K562 (cell line): ENCODE results near the gene DHX58. TPM values are rescaled to one million over a fixed set of nuclear protein-coding genes. Genes with fewer than 3 reads are reported as not detected.

Experiments used
- DPF2 ChIP-seq: fragments of 450-650 bp; IDR thresholded peaks from 2 replicates; pipeline ENCODE4 v1.6.1; 2016
- KDM1A ChIP-seq, 2 experiments: fragments of 450-650 bp; IDR thresholded peaks; 2 replicates each; pipeline ENCODE4 v1.6.1; 2016; ENCODE audit warnings: mild to moderate bottlenecking in 2 of 2
- MCM5 ChIP-seq: fragments of 450-650 bp; IDR thresholded peaks from 2 replicates; pipeline ENCODE4 v1.6.1; 2016; ENCODE audit warnings: low read depth
- NCOR1 ChIP-seq: fragments of 450-650 bp; IDR thresholded peaks from 2 replicates; pipeline ENCODE4 v1.6.1; 2016; ENCODE audit warnings: mild to moderate bottlenecking, moderate library complexity
- NFRKB ChIP-seq: fragments of 450-650 bp; IDR thresholded peaks from 2 replicates; pipeline ENCODE4 v1.6.1; 2016; ENCODE audit warnings: low read depth
- NRF1 ChIP-seq, 2 experiments: fragments of 450-650 bp; IDR thresholded peaks in 1 of 2; conservative IDR thresholded peaks in 1 of 2; 2 replicates each; pipeline ENCODE4 v1.6.1; 2014; ENCODE audit warnings: mild to moderate bottlenecking in 2 of 2
- PYGO2 ChIP-seq: fragments of 450-650 bp; IDR thresholded peaks from 2 replicates; pipeline ENCODE4 v1.6.1; 2016; ENCODE audit warnings: mild to moderate bottlenecking, missing genetic modification characterization, moderate library complexity, missing compliant biosample characterization
- SRSF7 ChIP-seq: fragments of 200-400 bp; formaldehyde crosslinking; optimal IDR thresholded peaks from 2 replicates; pipeline ENCODE3; 2017; ENCODE audit warnings: mild to moderate bottlenecking, low read depth, low read length
- TCF3 ChIP-seq: sonication (generic); formaldehyde crosslinking; IDR thresholded peaks from 2 replicates; pipeline ENCODE4 v1.4.0; 2020; ENCODE audit warnings: mild to moderate bottlenecking, missing genetic modification reagents
- TEAD4 ChIP-seq, 2 experiments: sonication (generic) in 1 of 2; formaldehyde crosslinking in 1 of 2; IDR thresholded peaks; 2 replicates each; pipeline versions ENCODE4 v1.6.1 to v1.8.0; 2012 to 2022; ENCODE audit warnings: borderline replicate concordance in 1 of 2, inconsistent platforms in 1 of 2, low read length in 1 of 2, mild to moderate bottlenecking in 1 of 2, missing genetic modification reagents in 1 of 2
- ZNF124 ChIP-seq: sonication (generic); formaldehyde crosslinking; IDR thresholded peaks from 2 replicates; pipeline ENCODE4 v1.8.1; 2022; ENCODE audit warnings: missing genetic modification reagents
- polyA plus RNA-seq, 8 experiments: library from polyadenylated mRNA; depleted of rRNA in 4 of 8; stranded (reverse) in 5 of 8; unstranded in 3 of 8; fragments of >200 nt; fragmentation: Nextera tagmentation in 2 of 8; fragmentation: Illumina TruSeq in 1 of 8; extraction: Ambion mirVana in 2 of 8; extraction: Trizol in 1 of 8; gene quantifications; 2 replicates each; pipeline versions ENCODE4 v1.2.1 to v1.2.3, GENCODE V29; 2011 to 2014; ENCODE audit warnings: inconsistent platforms in 1 of 8, missing spikeins in 1 of 8
- total RNA-seq, 7 experiments: library from RNA; depleted of rRNA in 6 of 7; stranded (reverse); fragments of >200 nt in 6 of 7; fragmentation: Illumina TruSeq in 2 of 7; extraction: Trizol in 2 of 7; gene quantifications; 2 replicates each; pipeline versions ENCODE4 v1.2.1 to v1.2.3, GENCODE V29; 2011 to 2021; ENCODE audit warnings: low replicate concordance in 1 of 7
- TF ChIP-seq, protein P1 (sequence below), 3 experiments: fragments of 200-800 bp in 1 of 3; sonication (Bioruptor generic) in 1 of 3; sonication (generic) in 1 of 3; formaldehyde crosslinking in 1 of 3; IDR thresholded peaks; 2 replicates each; pipeline versions ENCODE4 v1.6.1 to v1.8.0; 2016 to 2022; ENCODE audit warnings: mild to moderate bottlenecking in 2 of 3, missing compliant biosample characterization in 2 of 3, missing genetic modification characterization in 2 of 3, missing genetic modification reagents in 1 of 3
- TF ChIP-seq, protein P2 (sequence below): fragments of 250-450 bp; sonication (Bioruptor Pico); IDR thresholded peaks from 2 replicates; pipeline ENCODE4 v1.8.0; 2021; ENCODE audit warnings: moderate library complexity, mild to moderate bottlenecking, inconsistent platforms
- TF ChIP-seq, protein P3 (sequence below): sonication (generic); formaldehyde crosslinking; IDR thresholded peaks from 2 replicates; pipeline ENCODE4 v1.8.1; 2023; ENCODE audit warnings: mild to moderate bottlenecking, missing genetic modification reagents, moderate library complexity
- TF ChIP-seq, protein P4 (sequence below): fragments of 450-650 bp; formaldehyde crosslinking; IDR thresholded peaks from 2 replicates; pipeline ENCODE4 v1.4.0; 2022; ENCODE audit warnings: missing genetic modification characterization
- TF ChIP-seq, protein P5 (sequence below): sonication (generic); formaldehyde crosslinking; IDR thresholded peaks from 2 replicates; pipeline ENCODE4 v1.8.1; 2023; ENCODE audit warnings: mild to moderate bottlenecking, missing genetic modification reagents
- TF ChIP-seq, protein P6 (sequence below): fragments of 200-800 bp; sonication (Bioruptor generic); IDR thresholded peaks from 2 replicates; pipeline ENCODE4 v1.6.1; 2017; ENCODE audit warnings: missing genetic modification characterization, missing compliant biosample characterization

Gene DHX58
- total and polyA plus RNA-seq, 9 of the 15 experiments (the other 6 are each of a cell fraction or from before 2014, with no cell fraction given), result 0.15 to 3.0 (median 1.4) TPM

DNA sequence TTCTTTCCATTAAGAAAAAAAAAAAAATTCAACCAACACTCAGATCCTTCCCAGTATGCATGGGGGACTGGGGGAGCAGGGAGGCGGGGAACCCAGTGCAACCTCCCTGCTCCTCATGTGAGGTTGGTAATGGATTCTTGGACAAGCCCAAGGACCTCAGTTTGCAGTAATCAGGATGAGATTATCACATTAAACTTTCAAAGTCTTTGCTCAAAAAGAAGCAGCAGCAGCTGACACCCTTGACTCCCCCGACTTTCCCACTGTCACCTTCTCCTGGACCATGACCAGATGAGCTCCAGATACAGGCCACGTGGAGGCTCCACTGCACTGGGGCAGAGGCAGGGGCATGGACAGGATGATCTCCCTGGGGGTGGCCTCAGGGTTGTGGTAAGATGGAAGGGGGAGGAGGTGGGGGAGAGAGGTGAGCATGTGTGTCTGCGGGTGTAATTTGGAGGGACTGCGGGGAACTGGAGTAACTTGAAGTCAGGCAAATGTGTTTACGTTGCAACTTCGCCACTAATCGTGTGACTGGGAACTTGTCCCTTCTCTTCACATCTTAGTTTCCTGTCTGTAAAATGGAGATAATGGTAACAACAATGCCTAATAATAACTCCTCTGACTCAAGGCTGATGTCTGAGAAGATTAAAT lies 34.0 kb downstream of the DHX58 start (continued):
- TF ChIP-seq TEAD4 (IDR thresholded peaks at IDR 0.05; ENCODE audit: low read length), result peak; percentile 50
- no peak for TF ChIP-seq TEAD4 (CRISPR knock-in tag; IDR thresholded peaks at IDR 0.05; ENCODE audit: borderline replicate concordance)
- TF ChIP-seq NFRKB, result no peak
- 0 out of 4 replicates have a peak, but pooled peaks of 1 of the 2 experiments have one; percentile 17 for TF ChIP-seq KDM1A (IDR thresholded peaks at IDR 0.05)
- TF ChIP-seq, protein P1, sequence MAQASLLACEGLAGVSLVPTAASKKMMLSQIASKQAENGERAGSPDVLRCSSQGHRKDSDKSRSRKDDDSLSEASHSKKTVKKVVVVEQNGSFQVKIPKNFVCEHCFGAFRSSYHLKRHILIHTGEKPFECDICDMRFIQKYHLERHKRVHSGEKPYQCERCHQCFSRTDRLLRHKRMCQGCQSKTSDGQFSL (CRISPR knock-in tag; IDR thresholded peaks at IDR 0.05), result no peak
- TF ChIP-seq, protein P1 (tag; IDR thresholded peaks at IDR 0.05), result no peak
- 0 out of 2 replicates have a peak, but pooled peaks have one; percentile 27 for TF ChIP-seq TCF3 (CRISPR knock-in tag)
- TF ChIP-seq, protein P2, sequence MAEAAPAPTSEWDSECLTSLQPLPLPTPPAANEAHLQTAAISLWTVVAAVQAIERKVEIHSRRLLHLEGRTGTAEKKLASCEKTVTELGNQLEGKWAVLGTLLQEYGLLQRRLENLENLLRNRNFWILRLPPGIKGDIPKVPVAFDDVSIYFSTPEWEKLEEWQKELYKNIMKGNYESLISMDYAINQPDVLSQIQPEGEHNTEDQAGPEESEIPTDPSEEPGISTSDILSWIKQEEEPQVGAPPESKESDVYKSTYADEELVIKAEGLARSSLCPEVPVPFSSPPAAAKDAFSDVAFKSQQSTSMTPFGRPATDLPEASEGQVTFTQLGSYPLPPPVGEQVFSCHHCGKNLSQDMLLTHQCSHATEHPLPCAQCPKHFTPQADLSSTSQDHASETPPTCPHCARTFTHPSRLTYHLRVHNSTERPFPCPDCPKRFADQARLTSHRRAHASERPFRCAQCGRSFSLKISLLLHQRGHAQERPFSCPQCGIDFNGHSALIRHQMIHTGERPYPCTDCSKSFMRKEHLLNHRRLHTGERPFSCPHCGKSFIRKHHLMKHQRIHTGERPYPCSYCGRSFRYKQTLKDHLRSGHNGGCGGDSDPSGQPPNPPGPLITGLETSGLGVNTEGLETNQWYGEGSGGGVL (CRISPR knock-in tag), result no peak
- no peak for TF ChIP-seq ZNF124 (CRISPR knock-in tag)
- TF ChIP-seq, protein P3, sequence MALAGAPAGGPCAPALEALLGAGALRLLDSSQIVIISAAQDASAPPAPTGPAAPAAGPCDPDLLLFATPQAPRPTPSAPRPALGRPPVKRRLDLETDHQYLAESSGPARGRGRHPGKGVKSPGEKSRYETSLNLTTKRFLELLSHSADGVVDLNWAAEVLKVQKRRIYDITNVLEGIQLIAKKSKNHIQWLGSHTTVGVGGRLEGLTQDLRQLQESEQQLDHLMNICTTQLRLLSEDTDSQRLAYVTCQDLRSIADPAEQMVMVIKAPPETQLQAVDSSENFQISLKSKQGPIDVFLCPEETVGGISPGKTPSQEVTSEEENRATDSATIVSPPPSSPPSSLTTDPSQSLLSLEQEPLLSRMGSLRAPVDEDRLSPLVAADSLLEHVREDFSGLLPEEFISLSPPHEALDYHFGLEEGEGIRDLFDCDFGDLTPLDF (CRISPR knock-in tag), result no peak
- TF ChIP-seq NRF1 (conservative IDR thresholded peaks at IDR 0.05 in 1 of 2, IDR thresholded peaks at IDR 0.05 in 1 of 2), result 0 out of 4 replicates have a peak, but pooled peaks of 1 of the 2 experiments have one; percentile 28
- TF ChIP-seq, protein P4, sequence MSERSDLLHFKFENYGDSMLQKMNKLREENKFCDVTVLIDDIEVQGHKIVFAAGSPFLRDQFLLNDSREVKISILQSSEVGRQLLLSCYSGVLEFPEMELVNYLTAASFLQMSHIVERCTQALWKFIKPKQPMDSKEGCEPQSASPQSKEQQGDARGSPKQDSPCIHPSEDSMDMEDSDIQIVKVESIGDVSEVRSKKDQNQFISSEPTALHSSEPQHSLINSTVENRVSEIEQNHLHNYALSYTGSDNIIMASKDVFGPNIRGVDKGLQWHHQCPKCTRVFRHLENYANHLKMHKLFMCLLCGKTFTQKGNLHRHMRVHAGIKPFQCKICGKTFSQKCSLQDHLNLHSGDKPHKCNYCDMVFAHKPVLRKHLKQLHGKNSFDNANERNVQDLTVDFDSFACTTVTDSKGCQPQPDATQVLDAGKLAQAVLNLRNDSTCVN, result no peak
- TF ChIP-seq, protein P5, sequence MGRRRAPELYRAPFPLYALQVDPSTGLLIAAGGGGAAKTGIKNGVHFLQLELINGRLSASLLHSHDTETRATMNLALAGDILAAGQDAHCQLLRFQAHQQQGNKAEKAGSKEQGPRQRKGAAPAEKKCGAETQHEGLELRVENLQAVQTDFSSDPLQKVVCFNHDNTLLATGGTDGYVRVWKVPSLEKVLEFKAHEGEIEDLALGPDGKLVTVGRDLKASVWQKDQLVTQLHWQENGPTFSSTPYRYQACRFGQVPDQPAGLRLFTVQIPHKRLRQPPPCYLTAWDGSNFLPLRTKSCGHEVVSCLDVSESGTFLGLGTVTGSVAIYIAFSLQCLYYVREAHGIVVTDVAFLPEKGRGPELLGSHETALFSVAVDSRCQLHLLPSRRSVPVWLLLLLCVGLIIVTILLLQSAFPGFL (CRISPR knock-in tag), result 0 out of 2 replicates have a peak, but pooled peaks have one; percentile 23
- TF ChIP-seq PYGO2 (tag), result no peak
- no peak for TF ChIP-seq MCM5
- TF ChIP-seq DPF2, result peak; percentile 35; the same call in 1 of the 2 replicates
- TF ChIP-seq, protein P6, sequence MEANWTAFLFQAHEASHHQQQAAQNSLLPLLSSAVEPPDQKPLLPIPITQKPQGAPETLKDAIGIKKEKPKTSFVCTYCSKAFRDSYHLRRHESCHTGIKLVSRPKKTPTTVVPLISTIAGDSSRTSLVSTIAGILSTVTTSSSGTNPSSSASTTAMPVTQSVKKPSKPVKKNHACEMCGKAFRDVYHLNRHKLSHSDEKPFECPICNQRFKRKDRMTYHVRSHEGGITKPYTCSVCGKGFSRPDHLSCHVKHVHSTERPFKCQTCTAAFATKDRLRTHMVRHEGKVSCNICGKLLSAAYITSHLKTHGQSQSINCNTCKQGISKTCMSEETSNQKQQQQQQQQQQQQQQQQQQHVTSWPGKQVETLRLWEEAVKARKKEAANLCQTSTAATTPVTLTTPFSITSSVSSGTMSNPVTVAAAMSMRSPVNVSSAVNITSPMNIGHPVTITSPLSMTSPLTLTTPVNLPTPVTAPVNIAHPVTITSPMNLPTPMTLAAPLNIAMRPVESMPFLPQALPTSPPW, result peak; percentile 41; the same call in 1 of the 2 replicates
- TF ChIP-seq SRSF7, result no peak
- TF ChIP-seq NCOR1, result 0 out of 2 replicates have a peak, but pooled peaks have one; percentile 25
